Measurements from ENCODE around the gene HOXB3.

HOXB3 gene

DNA sequence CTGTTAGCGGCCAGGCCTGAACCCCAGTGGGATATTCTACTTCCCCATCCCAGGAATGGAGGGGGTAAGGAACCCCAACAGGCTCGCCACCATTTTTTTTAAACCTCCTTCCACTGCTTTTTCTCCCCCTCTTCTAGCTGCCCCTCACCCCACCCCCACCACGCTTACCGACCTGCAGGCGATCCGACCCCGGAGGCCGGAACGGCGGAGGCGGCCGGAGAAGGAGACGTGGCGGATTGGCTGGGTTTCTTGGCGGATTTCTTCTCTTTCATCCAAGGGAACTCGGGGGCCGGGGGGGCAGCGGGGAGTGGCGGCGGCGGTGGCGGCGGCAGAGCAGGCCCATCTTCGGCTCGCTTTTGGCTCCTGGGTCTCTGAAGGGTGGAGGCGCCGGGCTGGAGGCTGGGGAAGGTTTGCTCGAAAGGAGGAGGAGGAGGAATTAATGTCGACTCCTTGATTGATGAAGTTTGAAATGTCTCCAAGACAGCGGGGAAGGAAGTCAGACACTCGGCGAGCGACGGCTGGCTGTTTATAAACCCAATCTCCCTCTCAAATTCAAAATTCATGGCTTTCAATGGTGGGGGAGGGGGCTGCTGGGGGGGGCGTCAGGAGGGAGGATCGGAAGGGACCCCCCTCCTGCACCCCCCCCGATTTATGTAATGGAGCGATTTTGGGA is 45.6 kb downstream of the HOXB3 start:
- TF ChIP-seq ARNTL (CRISPR knock-in tag; IDR thresholded peaks at IDR 0.05; ENCODE audit: borderline replicate concordance, low read depth) = no peak
- TF ChIP-seq, protein P1, sequence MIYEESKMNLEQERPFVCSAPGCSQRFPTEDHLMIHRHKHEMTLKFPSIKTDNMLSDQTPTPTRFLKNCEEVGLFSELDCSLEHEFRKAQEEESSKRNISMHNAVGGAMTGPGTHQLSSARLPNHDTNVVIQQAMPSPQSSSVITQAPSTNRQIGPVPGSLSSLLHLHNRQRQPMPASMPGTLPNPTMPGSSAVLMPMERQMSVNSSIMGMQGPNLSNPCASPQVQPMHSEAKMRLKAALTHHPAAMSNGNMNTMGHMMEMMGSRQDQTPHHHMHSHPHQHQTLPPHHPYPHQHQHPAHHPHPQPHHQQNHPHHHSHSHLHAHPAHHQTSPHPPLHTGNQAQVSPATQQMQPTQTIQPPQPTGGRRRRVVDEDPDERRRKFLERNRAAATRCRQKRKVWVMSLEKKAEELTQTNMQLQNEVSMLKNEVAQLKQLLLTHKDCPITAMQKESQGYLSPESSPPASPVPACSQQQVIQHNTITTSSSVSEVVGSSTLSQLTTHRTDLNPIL (CRISPR knock-in tag; IDR thresholded peaks at IDR 0.05; ENCODE audit: low read depth) = no peak
- no peak for TF ChIP-seq ZC3H10 (CRISPR knock-in tag; IDR thresholded peaks at IDR 0.05)
- no peak for TF ChIP-seq TCF4 (CRISPR knock-in tag; IDR thresholded peaks at IDR 0.05; ENCODE audit: borderline replicate concordance)
- no peak for TF ChIP-seq BACH2 (CRISPR knock-in tag; IDR thresholded peaks at IDR 0.05; ENCODE audit: borderline replicate concordance)
- no peak for TF ChIP-seq ESRRG (CRISPR knock-in tag; IDR thresholded peaks at IDR 0.05)
- TF ChIP-seq GLIS3 (CRISPR knock-in tag; IDR thresholded peaks at IDR 0.05) = no peak
- TF ChIP-seq ZFP30 (CRISPR knock-in tag; IDR thresholded peaks at IDR 0.05) = no peak
- TF ChIP-seq TSHZ2 (CRISPR knock-in tag; IDR thresholded peaks at IDR 0.05) = no peak
- no peak for TF ChIP-seq PATZ1 (CRISPR knock-in tag; IDR thresholded peaks at IDR 0.05; ENCODE audit: borderline replicate concordance)
- TF ChIP-seq ZNF8 (CRISPR knock-in tag; IDR thresholded peaks at IDR 0.05) = no peak
- no peak for TF ChIP-seq POU6F1 (CRISPR knock-in tag; IDR thresholded peaks at IDR 0.05; ENCODE audit: borderline replicate concordance, low read depth)
- TF ChIP-seq SNAI2 (CRISPR knock-in tag; IDR thresholded peaks at IDR 0.05) = no peak
- TF ChIP-seq TOX (CRISPR knock-in tag; IDR thresholded peaks at IDR 0.05; ENCODE audit: borderline replicate concordance) = no peak
- no peak for TF ChIP-seq ZNF70 (CRISPR knock-in tag; IDR thresholded peaks at IDR 0.05)
- TF ChIP-seq PPARA (CRISPR knock-in tag; IDR thresholded peaks at IDR 0.05; ENCODE audit: borderline replicate concordance) = no peak
- TF ChIP-seq CSRNP3 (CRISPR knock-in tag; IDR thresholded peaks at IDR 0.05) = no peak
- TF ChIP-seq ISL1 (CRISPR knock-in tag; IDR thresholded peaks at IDR 0.05) = no peak
- TF ChIP-seq CSDC2 (CRISPR knock-in tag; IDR thresholded peaks at IDR 0.05) = no peak
- ATAC-seq = no peak

DNA sequence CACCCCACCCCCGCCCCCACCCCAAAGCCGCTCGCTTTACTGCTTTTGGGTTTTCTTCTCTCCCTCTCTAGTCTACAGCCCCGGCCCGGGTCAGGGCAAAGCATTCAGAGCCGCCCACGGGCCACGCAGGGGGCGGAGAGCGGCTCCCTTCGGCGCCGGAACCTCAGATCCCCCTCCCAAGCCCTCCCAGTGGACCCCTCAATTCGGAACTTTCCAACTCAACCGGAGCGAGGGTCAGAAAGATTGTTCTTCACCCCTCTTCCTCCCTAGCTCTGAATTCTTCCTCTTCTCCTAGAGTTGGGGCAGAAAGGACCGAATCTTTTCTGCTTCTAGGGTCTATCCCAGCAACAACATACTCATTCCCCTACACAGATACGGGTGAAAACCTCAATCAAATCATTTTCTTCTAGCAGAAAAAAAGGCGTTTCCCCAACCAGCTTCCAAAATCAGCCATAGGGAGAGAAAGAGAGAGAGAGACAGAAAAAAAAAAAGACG is 46.1 kb downstream of the HOXB3 start:
- peak; percentile 9; the same call in 1 of the 3 replicates for ATAC-seq
- no peak for TF ChIP-seq TCF4 (CRISPR knock-in tag; IDR thresholded peaks at IDR 0.05; ENCODE audit: borderline replicate concordance)
- TF ChIP-seq ZFP3 (CRISPR knock-in tag; IDR thresholded peaks at IDR 0.05) = no peak
- no peak for TF ChIP-seq TSHZ2 (CRISPR knock-in tag; IDR thresholded peaks at IDR 0.05)
- no peak for TF ChIP-seq PPARA (CRISPR knock-in tag; IDR thresholded peaks at IDR 0.05; ENCODE audit: borderline replicate concordance)
- no peak for TF ChIP-seq ARNTL (CRISPR knock-in tag; IDR thresholded peaks at IDR 0.05; ENCODE audit: borderline replicate concordance, low read depth)
- TF ChIP-seq BACH2 (CRISPR knock-in tag; IDR thresholded peaks at IDR 0.05; ENCODE audit: borderline replicate concordance) = no peak
- TF ChIP-seq POU6F1 (CRISPR knock-in tag; IDR thresholded peaks at IDR 0.05; ENCODE audit: borderline replicate concordance, low read depth) = no peak
- no peak for TF ChIP-seq ZNF70 (CRISPR knock-in tag; IDR thresholded peaks at IDR 0.05)
- TF ChIP-seq ISL1 (CRISPR knock-in tag; IDR thresholded peaks at IDR 0.05) = no peak

Data from SK-N-SH treated with all-trans-retinoic acid at 6 μM for 48 hours (cell line).